Rectal smooth muscle tissue (tissue), 1 donor: ENCODE data around the gene PRR14.
"Not testable (repeated sequence)": the region's sequence is repeated elsewhere in the genome, so short reads cannot be mapped to it uniquely, and the experiment has no call there.

Experiments used
- H3K27ac ChIP-seq: one replicate; pipeline ENCODE4 v1.7.0; 2013; ENCODE audit warnings: low read depth, low read length, inconsistent platforms
- H3K27me3 ChIP-seq: one replicate; pipeline ENCODE4 v1.7.0; 2013; ENCODE audit warnings: low read length; ENCODE audit not compliant: control insufficient read depth, insufficient read depth
- H3K36me3 ChIP-seq: one replicate; pipeline ENCODE4 v1.7.0; 2013; ENCODE audit warnings: low read length; ENCODE audit not compliant: control insufficient read depth, insufficient read depth
- H3K4me1 ChIP-seq: one replicate; pipeline ENCODE4 v1.7.0; 2013; ENCODE audit warnings: low read length; ENCODE audit not compliant: control insufficient read depth, insufficient read depth
- H3K4me3 ChIP-seq: one replicate; pipeline ENCODE4 v1.7.0; 2013; ENCODE audit warnings: low read length
- H3K9ac ChIP-seq: one replicate; pipeline ENCODE4 v1.7.0; 2013; ENCODE audit warnings: low read length

PRR14 gene

GRCh38 chr16:30694926-30695693 lies 44.4 kb downstream of the PRR14 start:
- peaks cover 7% of the 10 kb centered on the region for H3K4me1 ChIP-seq
- H3K4me3 ChIP-seq, result no peak overlapping the region
- H3K27ac ChIP-seq, result no peak overlapping the region
- no peaks in the 10 kb centered on the region for H3K27me3 ChIP-seq
- H3K9ac ChIP-seq, result no peak overlapping the region
- H3K36me3 ChIP-seq, result no peaks in the 10 kb centered on the region

GRCh38 chr16:30696646-30697045 lies 45.9 kb downstream of the PRR14 start:
- H3K4me1 ChIP-seq, result not testable (repeated sequence)

GRCh38 chr16:30697264-30698138 lies 46.7 kb downstream of the PRR14 start:
- H3K27ac ChIP-seq, result peak overlapping the region; percentile 100
- H3K4me3 ChIP-seq, result peak overlapping the region; percentile 60
- no peak overlapping the region for H3K9ac ChIP-seq
- H3K36me3 ChIP-seq, result peaks cover 10% of the 10 kb centered on the region
- H3K27me3 ChIP-seq, result no peaks in the 10 kb centered on the region
- peaks cover 8% of the 10 kb centered on the region for H3K4me1 ChIP-seq

More at GRCh38 chr16:30696646-30697045, 45.9 kb downstream of the PRR14 start:
- not testable (repeated sequence) for H3K36me3 ChIP-seq, H3K27me3 ChIP-seq, H3K4me3 ChIP-seq, H3K27ac ChIP-seq, H3K9ac ChIP-seq

DNA sequence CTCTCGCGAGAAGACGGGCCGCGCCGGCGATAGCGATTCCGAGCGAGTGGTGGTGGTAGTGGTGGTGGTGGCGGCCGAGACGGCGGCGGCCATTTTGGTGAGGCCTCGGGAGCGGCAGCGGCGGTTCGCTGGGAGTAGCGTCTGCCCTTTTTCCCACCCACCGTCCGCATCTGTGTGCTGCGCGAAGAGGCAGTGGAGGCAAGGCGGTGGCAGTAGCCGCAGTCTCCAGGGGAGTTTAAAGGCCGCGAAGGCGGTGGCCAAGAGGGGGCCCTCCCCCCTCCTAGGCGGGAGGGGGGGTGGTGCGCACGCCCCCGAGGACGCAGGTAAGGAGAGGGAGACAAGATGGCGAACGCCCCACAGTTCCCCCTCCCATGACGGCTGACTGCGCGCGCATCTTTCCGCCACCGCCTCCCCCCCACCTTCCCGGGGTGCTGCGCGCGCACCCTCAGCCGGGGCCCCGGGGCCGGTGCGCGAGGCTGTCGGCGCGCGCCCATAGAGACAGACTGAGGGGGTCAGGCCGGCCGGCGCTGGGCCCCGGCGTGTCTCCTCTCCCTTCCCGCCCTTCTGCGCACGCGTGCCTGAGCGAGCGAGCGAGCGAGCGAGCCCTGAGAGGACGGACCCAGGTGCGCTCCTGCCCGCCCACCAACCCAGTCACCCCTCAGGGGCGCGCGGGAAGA lies 47.5 kb downstream of the PRR14 start:
- Histone ChIP-seq H3K27ac (peak overlapping the region; percentile 100), H3K9ac (peak overlapping the region; percentile 96), H3K36me3 (peaks cover 13% of the 10 kb centered on the region), H3K27me3 (no peaks in the 10 kb centered on the region), H3K4me1 (peaks cover 8% of the 10 kb centered on the region), H3K4me3 (peak overlapping the region; percentile 93)

GRCh38 chr16:30698816-30699614 lies 48.3 kb downstream of the PRR14 start, which contains the start of gene SRCAP:
TSS of gene SRCAP (plus strand) at chr16:30699171. CDS start at chr16:30700825, 1,654 bp downstream.
- H3K36me3 ChIP-seq, result peaks cover 16% of the 10 kb centered on the region
- H3K27ac ChIP-seq, result peak within 1 kb of the TSS; percentile 100
- peaks cover 8% of the 10 kb centered on the region for H3K4me1 ChIP-seq
- peak within 1 kb of the TSS; percentile 93 for H3K4me3 ChIP-seq
- peak within 1 kb of the TSS; percentile 96 for H3K9ac ChIP-seq
- H3K27me3 ChIP-seq, result no peaks in the 10 kb centered on the region

GRCh38 chr16:30699615-30700099 lies 48.9 kb downstream of the PRR14 start:
- peak overlapping the region; percentile 100 for H3K27ac ChIP-seq
- H3K4me3 ChIP-seq, result peak overlapping the region; percentile 93
- H3K4me1 ChIP-seq, result peaks cover 8% of the 10 kb centered on the region
- no peak overlapping the region for H3K9ac ChIP-seq
- H3K27me3 ChIP-seq, result no peaks in the 10 kb centered on the region
- peaks cover 22% of the 10 kb centered on the region for H3K36me3 ChIP-seq

GRCh38 chr16:30700491-30700890 lies 49.7 kb downstream of the PRR14 start:
- Histone ChIP-seq H3K4me1 (peaks cover 8% of the 10 kb centered on the region), H3K4me3 (no peak overlapping the region), H3K27me3 (no peaks in the 10 kb centered on the region), H3K36me3 (peaks cover 25% of the 10 kb centered on the region), H3K27ac (no peak overlapping the region), H3K9ac (no peak overlapping the region)

- no peak overlapping the region for H3K27ac ChIP-seq
- no peak overlapping the region for H3K9ac ChIP-seq
These were observed 50.2 kb downstream of the PRR14 start for GRCh38 chr16:30700971-30701370.

DNA sequence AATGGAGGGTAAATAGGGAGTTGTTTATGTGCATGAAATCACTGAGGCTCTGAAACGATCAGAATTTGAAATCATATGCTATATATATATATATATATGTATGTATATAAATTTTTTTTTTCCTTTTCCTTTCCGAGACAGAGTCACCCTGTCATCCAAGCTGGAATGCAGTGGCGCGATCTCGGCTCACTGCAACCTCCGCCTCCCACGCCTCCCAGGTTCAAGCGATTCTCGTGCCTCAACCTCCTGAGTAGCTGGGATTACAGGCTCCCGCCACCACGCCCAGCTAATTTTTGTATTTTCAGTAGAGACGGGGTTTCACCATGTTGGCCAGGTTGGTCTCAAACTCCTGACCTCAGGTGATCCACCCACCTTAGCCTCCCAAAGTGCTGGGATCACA lies 52.3 kb downstream of the PRR14 start:
- not testable (repeated sequence) for H3K4me1 ChIP-seq, H3K27me3 ChIP-seq, H3K9ac ChIP-seq, H3K27ac ChIP-seq, H3K4me3 ChIP-seq
- peaks cover 48% of the 10 kb centered on the region for H3K36me3 ChIP-seq

More at GRCh38 chr16:30700971-30701370, 50.2 kb downstream of the PRR14 start:
- Histone ChIP-seq H3K4me1 (peaks cover 8% of the 10 kb centered on the region), H3K36me3 (peaks cover 30% of the 10 kb centered on the region), H3K4me3 (no peak overlapping the region), H3K27me3 (no peaks in the 10 kb centered on the region)

DNA sequence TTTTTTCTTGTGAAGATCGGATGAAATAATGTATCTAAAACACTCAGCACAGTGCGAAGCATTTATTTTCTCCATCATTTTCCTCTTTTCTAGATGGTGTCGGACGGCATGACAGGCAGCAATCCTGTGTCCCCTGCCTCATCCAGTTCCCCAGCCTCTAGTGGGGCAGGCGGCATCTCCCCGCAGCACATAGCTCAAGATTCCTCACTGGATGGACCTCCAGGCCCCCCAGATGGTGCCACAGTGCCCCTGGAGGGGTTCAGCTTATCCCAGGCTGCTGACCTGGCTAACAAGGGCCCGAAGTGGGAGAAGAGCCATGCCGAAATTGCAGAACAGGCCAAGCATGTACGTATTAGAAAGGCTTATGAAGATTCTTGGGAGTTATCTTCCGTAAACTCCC lies 53.2 kb downstream of the PRR14 start:
- Histone ChIP-seq H3K9ac (no peak overlapping the region), H3K27ac (no peak overlapping the region), H3K4me1 (peaks cover 8% of the 10 kb centered on the region), H3K27me3 (no peaks in the 10 kb centered on the region), H3K36me3 (peaks cover 55% of the 10 kb centered on the region), H3K4me3 (no peak overlapping the region)
